Astrocyte (in vitro differentiated cells and primary cell): ENCODE data around the gene PSMG4.

Source experiments
- CTCF ChIP-seq: IDR thresholded peaks from 2 replicates; pipeline ENCODE4 v1.5.1; 2011; ENCODE audit warnings: low read depth, mild to moderate bottlenecking, inconsistent platforms, low read length, moderate library complexity; ENCODE audit not compliant: insufficient read depth
- EZH2 ChIP-seq: IDR thresholded peaks from 2 replicates; pipeline ENCODE4 v1.6.1; 2012; ENCODE audit warnings: mild to moderate bottlenecking, low read length, inconsistent platforms; ENCODE audit not compliant: insufficient read depth

- no peak for TF ChIP-seq CTCF
- no peak for TF ChIP-seq EZH2
Measured at GRCh38 chr6:3296078-3296477, 37.3 kb downstream of the PSMG4 start.
